Psoas muscle (tissue), 8 donors: Measurements from ENCODE around the gene PIN4. TPM values are rescaled to one million over a fixed set of nuclear protein-coding genes. Genes with fewer than 3 reads are reported as not detected.

Experiments
- ATAC-seq, 4 donors: fragments of 200-7000 bp; cut with Tn5 transposase; one replicate each; pipeline ENCODE4 v1.9.1; 2020; ENCODE audit warnings: moderate library complexity in 3 of 4, mild to moderate bottlenecking in 2 of 4
- DNase-seq, 2 donors: peaks; one replicate each; pipeline ENCODE4 v3.0.0-alpha.2; 2020
- H3K27ac ChIP-seq: fragments of 200-600 bp; one replicate; pipeline ENCODE4 v1.8.0; 2022
- H3K27me3 ChIP-seq, 3 donors: fragments of 200-600 bp in 1 of 3; one replicate each; pipeline versions ENCODE4 v1.6.1 to v1.8.0; 2013 to 2022; ENCODE audit warnings: low read length in 2 of 3, mild to moderate bottlenecking in 2 of 3, moderate library complexity in 1 of 3; ENCODE audit not compliant: insufficient read depth in 3 of 3
- H3K36me3 ChIP-seq, 2 donors: fragments of 200-600 bp in 1 of 2; one replicate each; pipeline versions ENCODE4 v1.6.1 to v1.8.0; 2013 to 2022; ENCODE audit warnings: low read depth in 1 of 2, mild to moderate bottlenecking in 1 of 2, moderate library complexity in 1 of 2; ENCODE audit not compliant: insufficient read depth in 1 of 2
- H3K4me1 ChIP-seq: fragments of 200-600 bp; one replicate; pipeline ENCODE4 v1.8.0; 2022
- H3K4me3 ChIP-seq: fragments of 200-600 bp; one replicate; pipeline ENCODE4 v1.8.0; 2022; ENCODE audit warnings: mild to moderate bottlenecking
- H3K9me3 ChIP-seq: fragments of 200-600 bp; one replicate; pipeline ENCODE4 v1.8.0; 2022
- CTCF ChIP-seq: fragments of 200-600 bp; IDR thresholded peaks from one replicate; pipeline ENCODE4 v1.8.0; 2022; ENCODE audit warnings: antibody characterized with exemption
- WGBS, 3 donors: extraction: QIAGEN DNeasy Blood & Tissue Kit; methylation state at CpG; one replicate each; pipeline versions ENCODE4 v1.1.6 to v1.1.7; 2013; 5-methylcytosine and 5-hydroxymethylcytosine counted together
- intact Hi-C, 2 donors: fragments of 100-400 bp; cut with DNase I; formaldehyde crosslinking; loops; one replicate each; pipeline versions ENCODE4 v1.11.0 to v1.14.2; 2022
- polyA plus RNA-seq, 3 donors: library from polyadenylated mRNA; stranded (reverse); fragments of 200-250 nt; gene quantifications; one replicate each; pipeline ENCODE4 v1.2.3, GENCODE V29; 2013
- total RNA-seq, 4 donors: library from RNA; stranded (reverse); fragmentation: NEBNext Ultra II Directional in 2 of 4; extraction: Animal tissue kit (Norgen Biotek cat#: 25700) in 2 of 4; gene quantifications; one replicate each; pipeline versions ENCODE4 v1.2.1 to v1.2.4, GENCODE V29; 2021 to 2023
- donor health status: healthy with polysubstance abuse.
- donor health status: DM: no; HTN: no; CAD: no; lungs with moderate emphysema.
- donor health status: Bipolar disorder and iron deficiency.
- donor health status: healthy.
- donor health status: DM: yes; HTN: yes; CAD: no.
- donor health status: DM: no; HTN: no; CAD: no.
- donor health status: DM: no; HTN: no; CAD: no.
- donor health status: DM: yes; HTN: yes; CAD: no.

PIN4 gene
- total and polyA plus RNA-seq, 7 donors: 8.3 to 19.3 (median 8.9) TPM

- Histone ChIP-seq H3K36me3 (no peaks in the 10 kb centered on the region), H3K4me3 (no peak overlapping the region), H3K27me3 (peaks cover 0 to 3% (median 0%) of the 10 kb centered on the region in 3 donors), H3K27ac (no peak overlapping the region), H3K9me3 (no peaks in the 10 kb centered on the region), H3K4me1 (no peaks in the 10 kb centered on the region)
- no peak for DNase-seq
- WGBS, 3 donors: 90 to 100% (median 99%) methylated on average over 3 of the region's 3 CpGs
- ATAC-seq: no peak
- intact Hi-C loops: no loop called here
- TF ChIP-seq CTCF: no peak
Observed at GRCh38 chrX:72230290-72230689, 48.7 kb downstream of the PIN4 start.

DNA sequence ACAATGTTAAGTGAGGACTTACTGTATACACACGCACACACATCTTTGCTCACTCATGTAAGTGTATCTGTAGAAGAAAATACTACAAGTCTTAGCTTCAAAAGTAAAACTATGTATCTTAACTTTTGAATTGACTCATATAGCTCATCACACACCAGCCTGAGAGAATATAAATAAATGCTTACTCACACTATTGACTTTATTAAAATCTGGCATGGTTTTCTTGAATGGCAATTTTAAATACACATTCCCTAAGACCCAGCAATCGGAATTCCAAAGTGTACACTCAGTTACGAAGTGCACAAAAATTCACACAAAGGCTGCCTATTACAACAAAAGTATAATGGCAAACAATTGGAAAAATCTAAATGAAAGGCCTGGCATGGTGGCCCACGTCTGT lies 55.3 kb downstream of the PIN4 start:
- no peak for TF ChIP-seq CTCF
- Histone ChIP-seq H3K9me3 (no peaks in the 10 kb centered on the region), H3K27ac (no peak overlapping the region), H3K36me3 (no peaks in the 10 kb centered on the region), H3K27me3 (no peaks in the 10 kb centered on the region), H3K4me1 (no peaks in the 10 kb centered on the region), H3K4me3 (no peak overlapping the region)
- DNase-seq (no peak), ATAC-seq (no peak)
- intact Hi-C loops: no loop called here
- WGBS, 3 donors: 79 to 97% (median 95%) methylated on average over 4 of the region's 4 CpGs

- DNase-seq (no peak), ATAC-seq (no peak)
- intact Hi-C loops: no loop called here
- no peaks in the 10 kb centered on the region for H3K36me3 ChIP-seq
- WGBS, 3 donors: 12 to 29% (median 18%) methylated on average over 6 of the region's 6 CpGs
- H3K9me3 ChIP-seq: no peaks in the 10 kb centered on the region
- no peak overlapping the region for H3K4me3 ChIP-seq
- no peaks in the 10 kb centered on the region for H3K4me1 ChIP-seq
- H3K27ac ChIP-seq: no peak overlapping the region
- H3K27me3 ChIP-seq: no peaks in the 10 kb centered on the region
- TF ChIP-seq CTCF: no peak
Observed at GRCh38 chrX:72238183-72238582, 56.6 kb downstream of the PIN4 start.

DNA sequence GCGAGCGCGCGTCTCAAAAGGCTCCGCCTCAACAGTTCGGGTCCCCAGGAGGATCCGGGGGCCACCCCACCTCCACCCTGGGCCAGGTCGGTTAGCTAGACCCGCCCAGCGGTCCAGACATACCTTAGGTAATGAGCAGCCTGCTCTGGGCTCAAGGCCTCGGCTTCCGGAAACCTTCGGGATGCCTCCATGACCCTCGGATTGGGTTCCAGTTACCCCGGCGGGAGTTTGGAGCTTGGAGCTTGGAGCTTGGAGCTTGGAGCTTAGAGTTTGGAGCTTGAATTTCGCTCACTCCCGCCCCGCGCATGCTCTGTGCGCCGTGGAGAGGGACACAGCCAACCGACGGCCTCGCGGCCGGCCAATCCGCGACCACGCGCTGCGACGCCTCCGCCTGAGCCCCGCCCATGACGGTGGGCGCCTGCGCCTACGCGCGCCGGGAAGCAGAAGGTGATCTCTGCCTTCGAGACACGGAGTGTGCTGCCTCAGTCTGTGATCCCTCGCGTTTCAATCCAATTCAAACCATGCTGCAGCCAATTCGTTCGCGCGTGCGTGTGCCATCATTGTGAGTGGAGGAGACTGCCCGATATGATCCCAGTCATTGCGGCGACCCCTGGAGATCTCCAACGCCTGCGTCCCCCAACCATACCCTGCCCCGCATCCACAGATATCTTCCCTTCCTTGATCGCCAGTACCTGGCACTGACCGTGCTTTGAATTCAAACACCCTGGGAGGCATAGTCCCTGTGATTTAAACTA lies 57.3 kb downstream of the PIN4 start, which contains the start of gene ERCC6L:
TSS of gene ERCC6L (minus strand) at position 307 of the 755 bp plus-strand sequence. CDS start at position 191, 116 bp downstream.
- Histone ChIP-seq H3K4me3 (peak within 1 kb of the TSS; percentile 54), H3K27me3 (no peaks in the 10 kb centered on the region), H3K4me1 (no peaks in the 10 kb centered on the region), H3K9me3 (no peaks in the 10 kb centered on the region), H3K27ac (no peak within 1 kb of the TSS), H3K36me3 (no peaks in the 10 kb centered on the region)
- 1 to 26% (median 1%) methylated on average over 19 to 59 of the region's 59 CpGs for WGBS, 3 donors
- TF ChIP-seq CTCF: no peak
- intact Hi-C loops: no loop called here
- peak; percentile 85 to 94 for DNase-seq
- ATAC-seq: peak; percentile 98 to 100 (median 99)

GRCh38 chrX:72240976-72241375 lies 59.4 kb downstream of the PIN4 start:
- TF ChIP-seq CTCF: no peak
- H3K4me1 ChIP-seq: no peaks in the 10 kb centered on the region
- WGBS, 3 donors: 88 to 93% (median 89%) methylated on average over 4 of the region's 4 CpGs
- no peaks in the 10 kb centered on the region for H3K36me3 ChIP-seq
- no peak for ATAC-seq
- H3K9me3 ChIP-seq: no peaks in the 10 kb centered on the region
- intact Hi-C loops: loop anchor here in 1 of 2 donors (10.0 kb wide), 1 partner anchor 304 kb away; no protein-coding TSS in a partner anchor
- no peaks in the 10 kb centered on the region for H3K27me3 ChIP-seq
- no peak overlapping the region for H3K27ac ChIP-seq
- DNase-seq: no peak
- no peak overlapping the region for H3K4me3 ChIP-seq
